Neuronal stem cell (in vitro differentiated cells): ENCODE measurements around the gene AHR.

ENCODE experiments used
- DNase-seq: peaks from one replicate; pipeline ENCODE4 v3.0.0-alpha.2; 2013; ENCODE audit warnings: low spot score
- H2AFZ ChIP-seq: one replicate; pipeline ENCODE4 v1.6.1; 2013; ENCODE audit warnings: mild to moderate bottlenecking, low read length, inconsistent platforms
- H2AK5ac ChIP-seq: 2 replicates; pipeline ENCODE4 v1.6.1; 2013; ENCODE audit warnings: low read depth, mild to moderate bottlenecking, inconsistent platforms, low read length, moderate library complexity, mixed read lengths
- H2BK120ac ChIP-seq: 2 replicates; pipeline ENCODE4 v1.6.1; 2013; ENCODE audit warnings: low read depth, mild to moderate bottlenecking, inconsistent platforms, low read length, moderate library complexity, mixed read lengths
- H2BK12ac ChIP-seq: one replicate; pipeline ENCODE4 v1.6.1; 2013; ENCODE audit warnings: low read length, inconsistent platforms
- H2BK15ac ChIP-seq: 2 replicates; pipeline ENCODE4 v1.6.1; 2013; ENCODE audit warnings: mild to moderate bottlenecking, low read length, inconsistent platforms, mixed read lengths
- H2BK5ac ChIP-seq: one replicate; pipeline ENCODE4 v1.6.1; 2013; ENCODE audit warnings: inconsistent platforms, mild to moderate bottlenecking, low read length, moderate library complexity
- H3K14ac ChIP-seq: one replicate; pipeline ENCODE4 v1.6.1; 2013; ENCODE audit warnings: low read length, inconsistent platforms
- H3K18ac ChIP-seq: 2 replicates; pipeline ENCODE4 v1.6.1; 2013; ENCODE audit warnings: low read length, inconsistent platforms
- H3K23ac ChIP-seq: 2 replicates; pipeline ENCODE4 v1.6.1; 2013; ENCODE audit warnings: low read depth, mild to moderate bottlenecking, mixed read lengths, low read length, inconsistent platforms; ENCODE audit not compliant: poor library complexity
- H3K27ac ChIP-seq: replicated peaks from 3 replicates; pipeline ENCODE4 v1.5.1; 2013; ENCODE audit warnings: low read length, inconsistent platforms
- H3K27me3 ChIP-seq, 3 experiments: 2 replicates each; pipeline ENCODE4 v1.6.1; 2013; ENCODE audit warnings: low read length in 3 of 3, mild to moderate bottlenecking in 2 of 3, inconsistent platforms in 1 of 3, low read depth in 1 of 3, mixed read lengths in 1 of 3, moderate library complexity in 1 of 3; ENCODE audit not compliant: control insufficient read depth in 3 of 3, insufficient read depth in 3 of 3
- H3K36me3 ChIP-seq, 2 donors: replicated peaks in 1 of 2; 2 replicates each; pipeline ENCODE4 v1.6.1; 2013; ENCODE audit warnings: low read length in 2 of 2; ENCODE audit not compliant: control insufficient read depth in 2 of 2, insufficient read depth in 2 of 2
- H3K4ac ChIP-seq: 2 replicates; pipeline ENCODE4 v1.6.1; 2013; ENCODE audit warnings: inconsistent platforms, mild to moderate bottlenecking, low read length, moderate library complexity
- H3K4me1 ChIP-seq, 2 donors: 1 replicate in 1 of 2; 2 replicates in 1 of 2; pipeline ENCODE4 v1.6.1; 2013; ENCODE audit warnings: low read length in 2 of 2, low read depth in 1 of 2; ENCODE audit not compliant: control insufficient read depth in 2 of 2, insufficient read depth in 1 of 2
- H3K4me2 ChIP-seq: one replicate; pipeline ENCODE4 v1.6.1; 2013; ENCODE audit warnings: mild to moderate bottlenecking, low read length, inconsistent platforms; ENCODE audit not compliant: insufficient read depth, poor library complexity, severe bottlenecking
- H3K4me3 ChIP-seq, 2 donors: 2 replicates each; pipeline ENCODE4 v1.5.1; 2013; ENCODE audit warnings: low read length in 2 of 2, mild to moderate bottlenecking in 2 of 2, inconsistent platforms in 1 of 2, moderate library complexity in 1 of 2
- H3K79me1 ChIP-seq: one replicate; pipeline ENCODE4 v1.6.1; 2013; ENCODE audit warnings: low read depth, mild to moderate bottlenecking, inconsistent platforms, low read length, moderate library complexity
- H3K9ac ChIP-seq: one replicate; pipeline ENCODE4 v1.6.1; 2013; ENCODE audit warnings: mild to moderate bottlenecking, low read depth, low read length, inconsistent platforms; ENCODE audit not compliant: poor library complexity
- H3K9me3 ChIP-seq, 2 donors: replicated peaks in 1 of 2; 2 replicates each; pipeline versions ENCODE3 to v1.6.1; 2013; ENCODE audit warnings: low read length in 2 of 2, mild to moderate bottlenecking in 2 of 2, inconsistent platforms in 1 of 2, low read depth in 1 of 2, mixed read lengths in 1 of 2, moderate library complexity in 1 of 2; ENCODE audit not compliant: control insufficient read depth in 2 of 2, insufficient read depth in 1 of 2
- H4K8ac ChIP-seq: one replicate; pipeline ENCODE4 v1.6.1; 2013; ENCODE audit warnings: low read depth, mild to moderate bottlenecking, inconsistent platforms, low read length, moderate library complexity
- H4K91ac ChIP-seq: one replicate; pipeline ENCODE4 v1.6.1; 2013; ENCODE audit warnings: low read length, low read depth, mild to moderate bottlenecking, inconsistent platforms; ENCODE audit not compliant: poor library complexity
- WGBS, 2 donors: extraction: QIAGEN DNeasy Blood & Tissue Kit; methylation state at CpG; one replicate each; pipeline ENCODE4 v1.1.7; 2013; ENCODE audit warnings: missing lambda C conversion rate in 2 of 2, mixed read lengths in 1 of 2; ENCODE audit not compliant: insufficient read length in 2 of 2, insufficient replicate concordance in 1 of 2; ENCODE audit errors: extremely low coverage in 2 of 2; 5-methylcytosine and 5-hydroxymethylcytosine counted together

The AHR gene

GRCh38 chr7:17293481-17293880 is 5.0 kb upstream of the AHR start:
- Histone ChIP-seq H3K4me3 (no peak overlapping the region), H2AK5ac (no peak overlapping the region), H3K9me3 (no peaks in the 10 kb centered on the region), H2BK120ac (no peak overlapping the region), H3K4me2 (no peak overlapping the region), H3K4ac (no peak overlapping the region), H3K23ac (no peak overlapping the region), H3K9ac (no peak overlapping the region), H3K79me1 (no peaks in the 10 kb centered on the region), H2AFZ (no peak overlapping the region), H3K27me3 (no peaks in the 10 kb centered on the region), H3K27ac (no peak overlapping the region), H3K14ac (no peak overlapping the region), H3K4me1 (no peaks in the 10 kb centered on the region), H3K36me3 (no peaks in the 10 kb centered on the region), H2BK5ac (no peak overlapping the region), H2BK15ac (no peak overlapping the region), H4K91ac (no peak overlapping the region), H3K18ac (no peak overlapping the region), H4K8ac (no peak overlapping the region), H2BK12ac (no peak overlapping the region)
- DNase-seq, result no peak
- no CpG with 5 or more reads among the region's 2 CpGs for WGBS, 2 donors

GRCh38 chr7:17297243-17297642 is 1.2 kb upstream of the AHR start:
- Histone ChIP-seq H2BK15ac (no peak overlapping the region), H3K23ac (no peak overlapping the region), H2AK5ac (no peak overlapping the region), H3K9me3 (no peaks in the 10 kb centered on the region), H2BK5ac (no peak overlapping the region), H3K4ac (no peak overlapping the region), H3K18ac (no peak overlapping the region), H3K79me1 (no peaks in the 10 kb centered on the region), H4K8ac (no peak overlapping the region), H3K9ac (no peak overlapping the region), H2BK12ac (no peak overlapping the region), H3K14ac (no peak overlapping the region), H3K36me3 (no peaks in the 10 kb centered on the region), H3K4me2 (no peak overlapping the region), H3K27ac (no peak overlapping the region), H3K4me3 (no peak overlapping the region), H3K27me3 (peaks cover 0 to 13% (median 0%) of the 10 kb centered on the region in 3 experiments), H4K91ac (no peak overlapping the region), H2BK120ac (no peak overlapping the region), H3K4me1 (peaks cover 0 to 1% of the 10 kb centered on the region in 2 donors), H2AFZ (peak overlapping the region; percentile 9)
- no peak for DNase-seq
- no CpG with 5 or more reads among the region's 2 CpGs for WGBS, 2 donors

GRCh38 chr7:17298840-17299482 is 509 bp downstream of the AHR start:
- peak overlapping the region; percentile 75 for H3K23ac ChIP-seq
- H3K9ac ChIP-seq, result peak overlapping the region; percentile 95
- H2BK12ac ChIP-seq, result no peak overlapping the region
- H2BK5ac ChIP-seq, result no peak overlapping the region
- peak overlapping the region; percentile 85 for H3K18ac ChIP-seq
- H2AFZ ChIP-seq, result peak overlapping the region; percentile 94
- peak overlapping the region; percentile 86 for H3K4me2 ChIP-seq
- H3K4me3 ChIP-seq, result peak overlapping the region; percentile 83 to 97
- no CpG with 5 or more reads among the region's 81 CpGs for WGBS, 2 donors
- no peaks in the 10 kb centered on the region for H3K36me3 ChIP-seq
- H3K27ac ChIP-seq, result no peak overlapping the region
- H4K91ac ChIP-seq, result no peak overlapping the region
- H3K4ac ChIP-seq, result no peak overlapping the region
- no peak overlapping the region for H4K8ac ChIP-seq
- peak overlapping the region; percentile 31 for H3K14ac ChIP-seq
- H2BK15ac ChIP-seq, result no peak overlapping the region
- no peak overlapping the region for H2BK120ac ChIP-seq
- no peak overlapping the region for H2AK5ac ChIP-seq
- H3K9me3 ChIP-seq, result no peaks in the 10 kb centered on the region
- DNase-seq, result peak; percentile 20
- peaks cover 0 to 13% (median 0%) of the 10 kb centered on the region in 3 experiments for H3K27me3 ChIP-seq
- no peaks in the 10 kb centered on the region for H3K79me1 ChIP-seq
- peaks cover 0 to 1% of the 10 kb centered on the region in 2 donors for H3K4me1 ChIP-seq

- H2BK15ac ChIP-seq, result no peak overlapping the region
- WGBS, 2 donors, result no CpG with 5 or more reads among the region's 13 CpGs
- H2BK5ac ChIP-seq, result no peak overlapping the region
- peak overlapping the region; percentile 83 to 97 for H3K4me3 ChIP-seq
- peak overlapping the region; percentile 94 for H2AFZ ChIP-seq
- no peak overlapping the region for H3K23ac ChIP-seq
- H2BK120ac ChIP-seq, result no peak overlapping the region
- no peak overlapping the region for H3K4ac ChIP-seq
- no peak overlapping the region for H4K8ac ChIP-seq
- H3K27ac ChIP-seq, result no peak overlapping the region
- H3K18ac ChIP-seq, result no peak overlapping the region
- peaks cover 0 to 1% of the 10 kb centered on the region in 2 donors for H3K4me1 ChIP-seq
- H3K36me3 ChIP-seq, result no peaks in the 10 kb centered on the region
- H3K9ac ChIP-seq, result no peak overlapping the region
- peaks cover 0 to 13% (median 0%) of the 10 kb centered on the region in 3 experiments for H3K27me3 ChIP-seq
- no peak overlapping the region for H3K14ac ChIP-seq
- H3K9me3 ChIP-seq, result no peaks in the 10 kb centered on the region
- H4K91ac ChIP-seq, result no peak overlapping the region
- DNase-seq, result peak; percentile 24
- no peak overlapping the region for H2BK12ac ChIP-seq
- H2AK5ac ChIP-seq, result no peak overlapping the region
- peak overlapping the region; percentile 86 for H3K4me2 ChIP-seq
- no peaks in the 10 kb centered on the region for H3K79me1 ChIP-seq
These were observed 1.1 kb downstream of the AHR start for GRCh38 chr7:17299483-17299991.
